Measurements from ENCODE around the gene ATXN10.

GRCh38 chr22:45838305-45838887 is 166.8 kb downstream of the ATXN10 start:
- no peak for TF ChIP-seq GATA3 (IDR thresholded peaks at IDR 0.05; ENCODE audit: low read depth, low read length)
- no peak for TF ChIP-seq GATA2 (IDR thresholded peaks at IDR 0.05; ENCODE audit: low read depth, low read length)
